Large intestine (tissue), 3 donors: Measurements from ENCODE around the gene ATF5. TPM values are rescaled to one million over a fixed set of nuclear protein-coding genes. Genes with fewer than 3 reads are reported as not detected.
"Not testable (repeated sequence)": the region's sequence is repeated elsewhere in the genome, so short reads cannot be mapped to it uniquely, and the experiment has no call there.

Experiments
- DNase-seq, 2 donors: peaks; one replicate each; pipeline versions ENCODE4 v3.0.0 to v3.0.0-alpha.2; 2013
- H3K27ac ChIP-seq: one replicate; pipeline ENCODE4 v1.5.1; 2013; ENCODE audit warnings: low read length
- H3K27me3 ChIP-seq: 2 replicates; pipeline ENCODE4 v1.6.1; 2013; ENCODE audit warnings: low read length; ENCODE audit not compliant: control insufficient read depth, insufficient read depth
- H3K36me3 ChIP-seq: 2 replicates; pipeline ENCODE4 v1.6.1; 2013; ENCODE audit warnings: low read length; ENCODE audit not compliant: control insufficient read depth, insufficient read depth
- H3K4me1 ChIP-seq: one replicate; pipeline ENCODE4 v1.6.1; 2013; ENCODE audit warnings: low read length; ENCODE audit not compliant: control insufficient read depth, insufficient read depth
- H3K4me3 ChIP-seq: one replicate; pipeline ENCODE4 v1.5.1; 2013; ENCODE audit warnings: low read length
- H3K9me3 ChIP-seq: one replicate; pipeline ENCODE4 v1.6.1; 2013; ENCODE audit warnings: mild to moderate bottlenecking, low read depth, low read length, moderate library complexity; ENCODE audit not compliant: control insufficient read depth
- WGBS: methylation state at CpG from one replicate; pipeline ENCODE4 v1.1.5; 2013; ENCODE audit warnings: low lambda C conversion rate; ENCODE audit not compliant: insufficient coverage; 5-methylcytosine and 5-hydroxymethylcytosine counted together
- polyA plus RNA-seq: library from polyadenylated mRNA; unstranded; fragments of 120-200 nt; gene quantifications from one replicate; pipeline ENCODE4 v1.2.1, GENCODE V29; 2013

ATF5 gene
- polyA plus RNA-seq, 1 donor: 44.7 TPM

- Histone ChIP-seq H3K27ac (no peak overlapping the region), H3K36me3 (peaks cover 66% of the 10 kb centered on the region), H3K9me3 (no peaks in the 10 kb centered on the region), H3K27me3 (no peaks in the 10 kb centered on the region), H3K4me1 (peaks cover 8% of the 10 kb centered on the region), H3K4me3 (no peak overlapping the region)
- no peak for DNase-seq
- WGBS: no CpG with 5 or more reads among the region's 31 CpGs
Observed at GRCh38 chr19:49923055-49924003, 5.7 kb upstream of the ATF5 start.

GRCh38 chr19:49924004-49924880, 4.8 kb upstream of the ATF5 start:
- H3K4me3 ChIP-seq: no peak overlapping the region
- no peaks in the 10 kb centered on the region for H3K9me3 ChIP-seq
- peaks cover 61% of the 10 kb centered on the region for H3K36me3 ChIP-seq
- DNase-seq: no peak
- peaks cover 8% of the 10 kb centered on the region for H3K4me1 ChIP-seq
- H3K27ac ChIP-seq: no peak overlapping the region
- no peaks in the 10 kb centered on the region for H3K27me3 ChIP-seq
- WGBS: 93% methylated on average over 3 of the region's 25 CpGs

- no CpG with 5 or more reads among the region's 13 CpGs for WGBS
- H3K36me3 ChIP-seq: peaks cover 59% of the 10 kb centered on the region
- not testable (repeated sequence) for H3K4me3 ChIP-seq, H3K4me1 ChIP-seq, DNase-seq, H3K27ac ChIP-seq, H3K27me3 ChIP-seq, H3K9me3 ChIP-seq
Observed at GRCh38 chr19:49924881-49925210, 4.2 kb upstream of the ATF5 start.

- 100% methylated on average over 1 of the region's 5 CpGs for WGBS
- peaks cover 55% of the 10 kb centered on the region for H3K36me3 ChIP-seq
- peaks cover 8% of the 10 kb centered on the region for H3K4me1 ChIP-seq
- no peaks in the 10 kb centered on the region for H3K27me3 ChIP-seq
- no peaks in the 10 kb centered on the region for H3K9me3 ChIP-seq
- H3K4me3 ChIP-seq: no peak overlapping the region
- DNase-seq: no peak
- H3K27ac ChIP-seq: no peak overlapping the region
Observed at GRCh38 chr19:49925486-49925885, 3.5 kb upstream of the ATF5 start.

- Histone ChIP-seq H3K36me3 (peaks cover 51% of the 10 kb centered on the region), H3K9me3 (no peaks in the 10 kb centered on the region), H3K4me1 (peaks cover 8% of the 10 kb centered on the region), H3K4me3 (no peak overlapping the region), H3K27me3 (no peaks in the 10 kb centered on the region), H3K27ac (no peak overlapping the region)
- DNase-seq: no peak
- WGBS: 100% methylated on average over 1 of the region's 10 CpGs
Observed at GRCh38 chr19:49926515-49926914, 2.5 kb upstream of the ATF5 start.

GRCh38 chr19:49927526-49928264, 1.3 kb upstream of the ATF5 start:
- H3K27ac ChIP-seq: no peak overlapping the region
- H3K4me1 ChIP-seq: peaks cover 8% of the 10 kb centered on the region
- no peaks in the 10 kb centered on the region for H3K27me3 ChIP-seq
- peaks cover 41% of the 10 kb centered on the region for H3K36me3 ChIP-seq
- H3K9me3 ChIP-seq: no peaks in the 10 kb centered on the region
- no CpG with 5 or more reads among the region's 14 CpGs for WGBS
- DNase-seq: no peak
- H3K4me3 ChIP-seq: no peak overlapping the region

GRCh38 chr19:49929611-49930482, 842 bp downstream of the ATF5 start:
- H3K36me3 ChIP-seq: peaks cover 30% of the 10 kb centered on the region
- H3K9me3 ChIP-seq: no peaks in the 10 kb centered on the region
- H3K27ac ChIP-seq: peak overlapping the region; percentile 90
- peak; percentile 94 to 95 for DNase-seq
- peak overlapping the region; percentile 93 for H3K4me3 ChIP-seq
- H3K4me1 ChIP-seq: peaks cover 8% of the 10 kb centered on the region
- WGBS: no CpG with 5 or more reads among the region's 43 CpGs
- H3K27me3 ChIP-seq: no peaks in the 10 kb centered on the region

GRCh38 chr19:49930483-49931011, 1.5 kb downstream of the ATF5 start:
- DNase-seq: no peak
- WGBS: no CpG with 5 or more reads among the region's 15 CpGs
- Histone ChIP-seq H3K27ac (no peak overlapping the region), H3K9me3 (no peaks in the 10 kb centered on the region), H3K27me3 (no peaks in the 10 kb centered on the region), H3K36me3 (peaks cover 27% of the 10 kb centered on the region), H3K4me3 (no peak overlapping the region), H3K4me1 (peaks cover 8% of the 10 kb centered on the region)

GRCh38 chr19:49931293-49932040, 2.5 kb downstream of the ATF5 start:
- H3K9me3 ChIP-seq: no peaks in the 10 kb centered on the region
- H3K36me3 ChIP-seq: peaks cover 25% of the 10 kb centered on the region
- WGBS: 100% methylated on average over 2 of the region's 7 CpGs
- H3K27me3 ChIP-seq: no peaks in the 10 kb centered on the region
- no peak overlapping the region for H3K27ac ChIP-seq
- H3K4me3 ChIP-seq: no peak overlapping the region
- H3K4me1 ChIP-seq: peaks cover 8% of the 10 kb centered on the region
- no peak for DNase-seq
